Thyroid gland (tissue), 4 donors: ENCODE results near the gene ARID2. TPM values are rescaled to one million over a fixed set of nuclear protein-coding genes. Genes with fewer than 3 reads are reported as not detected.

Experiments used
- DNase-seq, 2 donors: peaks; one replicate each; pipeline ENCODE4 v3.0.0-alpha.2; 2019
- H3K27ac ChIP-seq, 3 donors: fragments of 200-600 bp; sonication (generic); 1 replicate in 2 of 3; 2 replicates in 1 of 3; pipeline ENCODE4 v1.5.1; 2016 to 2019; ENCODE audit warnings: mild to moderate bottlenecking in 1 of 3, moderate library complexity in 1 of 3
- H3K27me3 ChIP-seq: fragments of 200-600 bp; sonication (generic); one replicate; pipeline ENCODE4 v1.5.1; 2019
- H3K36me3 ChIP-seq, 2 donors: fragments of 200-600 bp; sonication (generic); one replicate each; pipeline ENCODE4 v1.5.1; 2016 to 2019
- H3K4me1 ChIP-seq, 2 donors: fragments of 200-600 bp; sonication (generic); one replicate each; pipeline ENCODE4 v1.5.1; 2017 to 2019
- H3K4me3 ChIP-seq, 3 donors: fragments of 200-600 bp; sonication (generic); replicated peaks in 1 of 3; 1 replicate in 2 of 3; 2 replicates in 1 of 3; pipeline ENCODE4 v1.5.1; 2016; ENCODE audit warnings: mild to moderate bottlenecking in 1 of 3
- H3K9me3 ChIP-seq: fragments of 200-600 bp; sonication (generic); one replicate; pipeline ENCODE4 v1.5.1; 2017
- POLR2A ChIP-seq, 2 donors: fragments of 450-650 bp; IDR thresholded peaks; one replicate each; pipeline ENCODE4 v1.6.1; 2017; ENCODE audit warnings: antibody characterized with exemption in 2 of 2, mild to moderate bottlenecking in 2 of 2, moderate library complexity in 1 of 2
- WGBS, 2 donors: methylation state at CpG; one replicate each; pipeline ENCODE4 v1.1.5; 2017; 5-methylcytosine and 5-hydroxymethylcytosine counted together
- intact Hi-C: fragments of 100-400 bp; cut with DNase I; formaldehyde crosslinking; loops from one replicate; pipeline ENCODE4 v1.15.1; 2023
- total RNA-seq, 4 donors: library from RNA; depleted of rRNA; stranded (reverse); fragments of >200 nt; gene quantifications; one replicate each; pipeline ENCODE4 v1.2.3, GENCODE V29; 2016
- TF ChIP-seq, protein P1 (sequence below), 6 experiments: fragments of 200-600 bp in 3 of 6; fragments of 450-650 bp in 3 of 6; sonication (generic) in 3 of 6; IDR thresholded peaks; one replicate each; pipeline ENCODE4 v1.5.1; 2016 to 2019; ENCODE audit warnings: antibody characterized with exemption in 6 of 6, mild to moderate bottlenecking in 2 of 6, inconsistent platforms in 1 of 6, moderate library complexity in 1 of 6

The ARID2 gene
- total RNA-seq, 4 donors from 2014 or later, result 44.7 to 69.2 (median 50.6) TPM

DNA sequence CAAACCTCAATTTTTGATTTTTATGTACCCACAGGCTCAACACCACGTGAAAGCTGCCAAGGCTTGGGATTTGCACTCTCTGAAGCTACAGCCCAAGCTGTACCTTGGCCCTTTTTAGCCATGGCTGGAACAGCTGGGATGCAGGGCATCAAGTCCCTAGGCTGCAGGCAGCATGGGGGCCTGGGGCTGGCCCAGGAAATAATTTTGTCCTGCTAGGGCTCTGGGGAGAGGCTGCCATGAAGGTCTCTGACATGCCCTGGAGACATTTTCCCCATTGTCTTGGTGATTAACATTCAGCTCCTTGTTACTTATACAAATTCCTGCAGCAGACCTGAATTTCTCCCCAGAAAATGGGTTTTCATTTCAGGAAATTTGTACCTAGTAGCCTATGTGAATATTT lies 157.2 kb downstream of the ARID2 start:
- H3K4me1 ChIP-seq, result no peaks in the 10 kb centered on the region
- H3K27me3 ChIP-seq, result no peaks in the 10 kb centered on the region
- peaks cover 0 to 1% of the 10 kb centered on the region in 2 donors for H3K36me3 ChIP-seq
- DNase-seq, result no peak
- no peak overlapping the region for H3K27ac ChIP-seq
- intact Hi-C loops, result no loop called here
- no peaks in the 10 kb centered on the region for H3K9me3 ChIP-seq
- 100% methylated on average over 1 of the region's 1 CpG for WGBS, 2 donors
- no peak overlapping the region for H3K4me3 ChIP-seq
- TF ChIP-seq, protein P1, sequence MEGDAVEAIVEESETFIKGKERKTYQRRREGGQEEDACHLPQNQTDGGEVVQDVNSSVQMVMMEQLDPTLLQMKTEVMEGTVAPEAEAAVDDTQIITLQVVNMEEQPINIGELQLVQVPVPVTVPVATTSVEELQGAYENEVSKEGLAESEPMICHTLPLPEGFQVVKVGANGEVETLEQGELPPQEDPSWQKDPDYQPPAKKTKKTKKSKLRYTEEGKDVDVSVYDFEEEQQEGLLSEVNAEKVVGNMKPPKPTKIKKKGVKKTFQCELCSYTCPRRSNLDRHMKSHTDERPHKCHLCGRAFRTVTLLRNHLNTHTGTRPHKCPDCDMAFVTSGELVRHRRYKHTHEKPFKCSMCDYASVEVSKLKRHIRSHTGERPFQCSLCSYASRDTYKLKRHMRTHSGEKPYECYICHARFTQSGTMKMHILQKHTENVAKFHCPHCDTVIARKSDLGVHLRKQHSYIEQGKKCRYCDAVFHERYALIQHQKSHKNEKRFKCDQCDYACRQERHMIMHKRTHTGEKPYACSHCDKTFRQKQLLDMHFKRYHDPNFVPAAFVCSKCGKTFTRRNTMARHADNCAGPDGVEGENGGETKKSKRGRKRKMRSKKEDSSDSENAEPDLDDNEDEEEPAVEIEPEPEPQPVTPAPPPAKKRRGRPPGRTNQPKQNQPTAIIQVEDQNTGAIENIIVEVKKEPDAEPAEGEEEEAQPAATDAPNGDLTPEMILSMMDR (IDR thresholded peaks at IDR 0.05), result no peak
- TF ChIP-seq POLR2A (IDR thresholded peaks at IDR 0.05), result no peak

DNA sequence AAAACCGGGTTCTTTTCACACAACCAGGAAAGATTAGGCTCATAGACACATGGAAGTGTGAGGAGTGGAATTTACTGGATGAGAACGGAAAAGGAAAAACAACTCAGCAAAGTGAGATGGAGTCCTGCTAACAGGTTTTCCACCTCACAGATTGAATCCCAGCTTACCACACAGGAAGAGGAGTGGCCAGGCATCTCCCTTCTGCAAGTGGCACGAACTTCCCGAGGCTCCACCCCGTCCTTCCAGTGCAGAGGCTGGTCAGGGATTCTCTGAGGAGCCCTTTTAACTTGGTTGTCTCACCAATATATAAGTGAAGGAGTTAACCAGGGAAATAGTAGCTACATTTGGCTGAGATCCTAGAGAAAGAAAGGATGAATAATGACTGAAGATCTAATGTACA lies 158.0 kb downstream of the ARID2 start:
- Histone ChIP-seq H3K9me3 (no peaks in the 10 kb centered on the region), H3K4me3 (no peak overlapping the region), H3K27ac (no peak overlapping the region), H3K4me1 (no peaks in the 10 kb centered on the region), H3K36me3 (peaks cover 0 to 5% of the 10 kb centered on the region in 2 donors), H3K27me3 (no peaks in the 10 kb centered on the region)
- TF ChIP-seq, protein P1 (IDR thresholded peaks at IDR 0.05), result no peak
- 79 to 86% methylated on average over 5 of the region's 5 CpGs for WGBS, 2 donors
- no peak for DNase-seq
- intact Hi-C loops, result no loop called here

DNA sequence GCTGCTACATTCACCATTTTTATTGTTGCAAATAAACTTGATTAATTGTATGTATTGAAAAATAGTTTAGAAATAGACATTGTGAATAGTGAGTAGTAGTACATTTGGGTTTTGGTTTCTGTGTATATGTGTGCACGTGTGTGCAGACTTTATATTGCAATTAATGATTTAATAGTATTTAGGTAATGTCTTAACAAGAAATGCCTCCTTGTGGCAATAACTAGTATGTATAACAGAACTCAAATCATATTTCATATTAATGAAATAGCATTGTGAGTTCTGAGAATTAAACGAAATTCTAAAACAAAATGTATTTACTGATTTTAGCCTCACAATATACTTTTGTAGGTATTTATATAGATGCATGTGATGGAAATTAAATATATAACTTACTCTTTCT lies 160.8 kb downstream of the ARID2 start:
- Histone ChIP-seq H3K4me1 (no peaks in the 10 kb centered on the region), H3K4me3 (no peak overlapping the region), H3K27ac (no peak overlapping the region), H3K27me3 (no peaks in the 10 kb centered on the region), H3K36me3 (peaks cover 11 to 12% of the 10 kb centered on the region in 2 donors), H3K9me3 (no peaks in the 10 kb centered on the region)
- WGBS, 2 donors, result 89 to 90% methylated on average over 2 of the region's 2 CpGs
- TF ChIP-seq POLR2A (IDR thresholded peaks at IDR 0.05), result no peak
- TF ChIP-seq, protein P1 (IDR thresholded peaks at IDR 0.05), result no peak
- intact Hi-C loops, result no loop called here
- DNase-seq, result no peak

DNA sequence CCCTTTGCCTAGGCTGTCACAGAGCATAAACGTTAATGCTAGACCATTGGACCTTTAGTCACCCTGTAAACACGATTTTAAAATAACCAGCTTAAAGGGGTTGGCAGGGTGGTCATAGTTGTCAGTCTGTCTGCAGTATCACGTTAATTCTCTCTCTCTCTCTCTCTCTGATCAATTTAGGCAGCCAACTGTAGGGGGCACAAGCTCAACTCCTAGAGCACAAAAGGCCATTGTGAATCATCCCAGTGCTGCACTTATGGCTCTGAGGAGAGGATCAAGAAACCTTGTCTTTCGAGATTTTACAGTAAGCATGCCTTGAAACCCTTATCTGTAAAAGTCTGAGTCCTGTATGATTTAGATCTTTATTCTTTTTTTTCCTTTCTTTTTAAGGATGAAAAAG lies 163.7 kb downstream of the ARID2 start:
- Histone ChIP-seq H3K4me1 (no peaks in the 10 kb centered on the region), H3K36me3 (peaks cover 15 to 20% of the 10 kb centered on the region in 2 donors), H3K27ac (no peak overlapping the region), H3K27me3 (no peaks in the 10 kb centered on the region), H3K4me3 (no peak overlapping the region), H3K9me3 (no peaks in the 10 kb centered on the region)
- 72 to 79% methylated on average over 4 of the region's 4 CpGs for WGBS, 2 donors
- no peak for TF ChIP-seq POLR2A (IDR thresholded peaks at IDR 0.05)
- TF ChIP-seq, protein P1 (IDR thresholded peaks at IDR 0.05), result no peak
- DNase-seq, result no peak
- intact Hi-C loops, result no loop called here

DNA sequence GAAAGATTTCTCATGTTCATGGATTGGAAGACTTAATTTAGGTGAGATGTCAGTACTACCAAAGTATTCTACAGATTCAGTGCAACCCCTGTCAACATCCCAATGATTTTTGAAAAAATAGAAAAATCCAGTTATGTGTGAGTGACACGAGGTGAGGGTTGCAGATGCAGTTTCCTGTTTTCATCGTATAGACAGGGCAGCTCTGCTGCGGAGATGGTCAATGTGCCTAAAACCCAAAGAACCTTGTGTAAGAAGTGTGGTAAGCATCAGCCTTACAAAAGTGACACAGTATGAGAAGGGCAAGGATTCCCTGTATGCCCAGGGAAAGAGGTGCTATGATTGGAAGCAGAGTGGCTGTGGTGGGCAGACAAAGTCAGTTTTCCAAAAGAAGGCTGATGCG lies 166.5 kb downstream of the ARID2 start:
- DNase-seq, result no peak
- peaks cover 20% of the 10 kb centered on the region in 2 donors for H3K36me3 ChIP-seq
- TF ChIP-seq, protein P1 (IDR thresholded peaks at IDR 0.05), result no peak
- no peak for TF ChIP-seq POLR2A (IDR thresholded peaks at IDR 0.05)
- no peaks in the 10 kb centered on the region for H3K27me3 ChIP-seq
- WGBS, 2 donors, result 93 to 97% methylated on average over 4 of the region's 4 CpGs
- no peaks in the 10 kb centered on the region for H3K9me3 ChIP-seq
- no peaks in the 10 kb centered on the region for H3K4me1 ChIP-seq
- no peak overlapping the region for H3K4me3 ChIP-seq
- intact Hi-C loops, result no loop called here
- H3K27ac ChIP-seq, result no peak overlapping the region
